ENCODE data around the gene EGFL7.
"Not testable (repeated sequence)": the region's sequence is repeated elsewhere in the genome, so short reads cannot be mapped to it uniquely, and the experiment has no call there.

Gene EGFL7

GRCh38 chr9:136697146-136697820, 34.6 kb downstream of the EGFL7 start:
- DNase-seq (ENCODE audit: low read depth in 2 of 2) = no peak

- no peak for DNase-seq (ENCODE audit: low read depth in 2 of 2)
These were observed 35.3 kb downstream of the EGFL7 start for GRCh38 chr9:136697821-136698526.

GRCh38 chr9:136698635-136699246, 36.0 kb downstream of the EGFL7 start:
- no peak for DNase-seq (ENCODE audit: low read depth in 2 of 2)

GRCh38 chr9:136700304-136700703, 37.6 kb downstream of the EGFL7 start:
- no peak for DNase-seq (ENCODE audit: low read depth in 2 of 2)

- DNase-seq (ENCODE audit: low read depth in 2 of 2) = peak; percentile 25 to 51
These were observed 38.4 kb downstream of the EGFL7 start for GRCh38 chr9:136700959-136701667.

- no peak for DNase-seq (ENCODE audit: low read depth in 2 of 2)
These were observed 38.9 kb downstream of the EGFL7 start for GRCh38 chr9:136701668-136702053.

GRCh38 chr9:136703276-136703860, 40.7 kb downstream of the EGFL7 start:
- DNase-seq (ENCODE audit: low read depth in 2 of 2) = no peak

- not testable (repeated sequence) for DNase-seq (ENCODE audit: low read depth in 2 of 2)
These were observed 42.0 kb downstream of the EGFL7 start for GRCh38 chr9:136704741-136705140.

- no peak for DNase-seq (ENCODE audit: low read depth in 2 of 2)
These were observed 42.8 kb downstream of the EGFL7 start for GRCh38 chr9:136705564-136705963.

- DNase-seq (ENCODE audit: low read depth in 2 of 2) = no peak
These were observed 44.3 kb downstream of the EGFL7 start for GRCh38 chr9:136707011-136707410.

- DNase-seq (ENCODE audit: low read depth in 2 of 2) = no peak
These were observed 45.3 kb downstream of the EGFL7 start for GRCh38 chr9:136707849-136708517.

GRCh38 chr9:136709454-136710109, 46.9 kb downstream of the EGFL7 start:
- DNase-seq (ENCODE audit: low read depth in 2 of 2) = no peak

- no peak for DNase-seq (ENCODE audit: low read depth in 2 of 2)
These were observed 47.8 kb downstream of the EGFL7 start for GRCh38 chr9:136710543-136710942.

- DNase-seq (ENCODE audit: low read depth in 2 of 2) = not testable (repeated sequence)
These were observed 48.5 kb downstream of the EGFL7 start for GRCh38 chr9:136711219-136711648.

- no peak for DNase-seq (ENCODE audit: low read depth in 2 of 2)
These were observed 49.3 kb downstream of the EGFL7 start, which contains the start of gene DIPK1B for GRCh38 chr9:136711751-136712689. TSS of gene DIPK1B (plus strand) at chr9:136712572. CDS start at chr9:136712666, 94 bp downstream.

GRCh38 chr9:136712690-136713544, 50.2 kb downstream of the EGFL7 start:
- no peak for DNase-seq (ENCODE audit: low read depth in 2 of 2)

GRCh38 chr9:136713550-136713949, 50.8 kb downstream of the EGFL7 start:
- DNase-seq (ENCODE audit: low read depth in 2 of 2) = no peak

GRCh38 chr9:136714096-136714892, 51.6 kb downstream of the EGFL7 start:
- DNase-seq (ENCODE audit: low read depth in 2 of 2) = no peak
